Measurements from ENCODE around the gene SCAMP5. TPM values are rescaled to one million over a fixed set of nuclear protein-coding genes. Genes with fewer than 3 reads are reported as not detected.
A peak's percentile ranks its signal among the peaks of the same experiment; 100 is the strongest.

SCAMP5 gene
- total RNA-seq, 5 donors from 2014 or later (not counting 1 experiment from before 2014, with no cell fraction given): 0.26 to 8.2 (median 0.51) TPM

GRCh38 chr15:75067123-75067830 is 71.9 kb downstream of the SCAMP5 start:
- no peaks in the 10 kb centered on the region for H3K36me3 Mint-ChIP-seq
- H3K4me3 ChIP-seq (ENCODE audit: control insufficient read depth in 1 of 2, extremely low read depth in 1 of 2, low read length in 1 of 2): no peak overlapping the region
- no peaks in the 10 kb centered on the region for H3K9me3 ChIP-seq
- H3K27me3 Mint-ChIP-seq: peaks cover 3 to 5% of the 10 kb centered on the region in 2 donors
- WGBS (ENCODE audit: insufficient coverage): no CpG with 5 or more reads among the region's 3 CpGs
- ATAC-seq (replicated peaks in 1 of 4) (peak; percentile 52 to 80 (median 62)), DNase-seq (peak in 5 of 35 experiments; percentile 13 to 56 (median 27))
- H3K4me3 Mint-ChIP-seq: peak overlapping the region; percentile 0 to 41 (median 4)
- H3K27ac ChIP-seq (ENCODE audit: low read length): no peak overlapping the region
- ChIA-PET CTCF (no interaction called here), POLR2A (no interaction called here)
- H3K4me1 Mint-ChIP-seq: peaks cover 29 to 43% (median 31%) of the 10 kb centered on the region in 3 donors
- no peaks in the 10 kb centered on the region for H3K9me3 Mint-ChIP-seq
- peaks cover 0 to 29% of the 10 kb centered on the region in 2 experiments for H3K4me1 ChIP-seq (ENCODE audit: control insufficient read depth in 1 of 2, extremely low read depth in 1 of 2, insufficient read depth in 2 of 2, low read length in 2 of 2)
- H3K27ac Mint-ChIP-seq: peak overlapping the region; percentile 17 to 72
- H3K27me3 ChIP-seq (replicated peaks in 1 of 2; ENCODE audit: control insufficient read depth in 2 of 2, extremely low read depth in 1 of 2, insufficient read depth in 2 of 2, low read length in 1 of 2): peaks cover 0 to 6% of the 10 kb centered on the region in 2 experiments
- no peaks in the 10 kb centered on the region for H3K36me3 ChIP-seq (ENCODE audit: control insufficient read depth in 2 of 2, extremely low read depth in 1 of 2, insufficient read depth in 1 of 2, low read length in 1 of 2)

- Histone ChIP-seq H3K9me3 (no peaks in the 10 kb centered on the region), H3K4me1 (ENCODE audit: control insufficient read depth in 1 of 2, extremely low read depth in 1 of 2, insufficient read depth in 2 of 2, low read length in 2 of 2) (peaks cover 0 to 29% of the 10 kb centered on the region in 2 experiments)
- CTCF ChIA-PET: no interaction called here
Observed at GRCh38 chr15:75068748-75069147, 73.4 kb downstream of the SCAMP5 start.

GRCh38 chr15:75069301-75069925 is 74.0 kb downstream of the SCAMP5 start:
- Mint-ChIP-seq H3K27me3 (peaks cover 3 to 8% of the 10 kb centered on the region in 2 donors), H3K36me3 (no peaks in the 10 kb centered on the region), H3K27ac (no peak overlapping the region), H3K4me1 (peaks cover 29 to 43% (median 31%) of the 10 kb centered on the region in 3 donors), H3K9me3 (no peaks in the 10 kb centered on the region), H3K4me3 (no peak overlapping the region)
- POLR2A ChIA-PET: interaction anchor here in 1 of 2 donors (0.5 kb wide), 1 partner anchor 127 kb away, joined by 4 read pairs; no protein-coding TSS in a partner anchor
- CTCF ChIA-PET: no interaction called here
- DNase-seq (peak in 1 of 35 experiments; percentile 41), ATAC-seq (replicated peaks in 1 of 4) (peak in 1 of 4 experiments; percentile 18)
- no peaks in the 10 kb centered on the region for H3K9me3 ChIP-seq
- no peak overlapping the region for H3K27ac ChIP-seq (ENCODE audit: low read length)
- no peaks in the 10 kb centered on the region for H3K36me3 ChIP-seq (ENCODE audit: control insufficient read depth in 2 of 2, extremely low read depth in 1 of 2, insufficient read depth in 1 of 2, low read length in 1 of 2)
- 53% methylated on average over 4 of the region's 8 CpGs for WGBS (ENCODE audit: insufficient coverage)
- H3K4me3 ChIP-seq (ENCODE audit: control insufficient read depth in 1 of 2, extremely low read depth in 1 of 2, low read length in 1 of 2): no peak overlapping the region
- H3K27me3 ChIP-seq (replicated peaks in 1 of 2; ENCODE audit: control insufficient read depth in 2 of 2, extremely low read depth in 1 of 2, insufficient read depth in 2 of 2, low read length in 1 of 2): peaks cover 0 to 6% of the 10 kb centered on the region in 2 experiments
- H3K4me1 ChIP-seq (ENCODE audit: control insufficient read depth in 1 of 2, extremely low read depth in 1 of 2, insufficient read depth in 2 of 2, low read length in 2 of 2): peaks cover 0 to 29% of the 10 kb centered on the region in 2 experiments

More at GRCh38 chr15:75068748-75069147, 73.4 kb downstream of the SCAMP5 start:
- DNase-seq (no peak), ATAC-seq (replicated peaks in 1 of 4) (no peak)
- POLR2A ChIA-PET: no interaction called here
- peaks cover 29 to 43% (median 31%) of the 10 kb centered on the region in 3 donors for H3K4me1 Mint-ChIP-seq
- H3K27ac ChIP-seq (ENCODE audit: low read length): no peak overlapping the region
- no peak overlapping the region for H3K4me3 ChIP-seq (ENCODE audit: control insufficient read depth in 1 of 2, extremely low read depth in 1 of 2, low read length in 1 of 2)
- no peaks in the 10 kb centered on the region for H3K9me3 Mint-ChIP-seq
- no peaks in the 10 kb centered on the region for H3K36me3 Mint-ChIP-seq
- no peaks in the 10 kb centered on the region for H3K36me3 ChIP-seq (ENCODE audit: control insufficient read depth in 2 of 2, extremely low read depth in 1 of 2, insufficient read depth in 1 of 2, low read length in 1 of 2)
- H3K27me3 Mint-ChIP-seq: peaks cover 3 to 8% of the 10 kb centered on the region in 2 donors
- H3K27me3 ChIP-seq (replicated peaks in 1 of 2; ENCODE audit: control insufficient read depth in 2 of 2, extremely low read depth in 1 of 2, insufficient read depth in 2 of 2, low read length in 1 of 2): peaks cover 0 to 6% of the 10 kb centered on the region in 2 experiments
- no peak overlapping the region for H3K27ac Mint-ChIP-seq
- no peak overlapping the region for H3K4me3 Mint-ChIP-seq

- Histone ChIP-seq H3K4me3 (ENCODE audit: control insufficient read depth in 1 of 2, extremely low read depth in 1 of 2, low read length in 1 of 2) (no peak overlapping the region), H3K9me3 (no peaks in the 10 kb centered on the region), H3K4me1 (ENCODE audit: control insufficient read depth in 1 of 2, extremely low read depth in 1 of 2, insufficient read depth in 2 of 2, low read length in 2 of 2) (peaks cover 0 to 25% of the 10 kb centered on the region in 2 experiments), H3K27ac (ENCODE audit: low read length) (no peak overlapping the region), H3K36me3 (ENCODE audit: control insufficient read depth in 2 of 2, extremely low read depth in 1 of 2, insufficient read depth in 1 of 2, low read length in 1 of 2) (no peaks in the 10 kb centered on the region), H3K27me3 (replicated peaks in 1 of 2; ENCODE audit: control insufficient read depth in 2 of 2, extremely low read depth in 1 of 2, insufficient read depth in 2 of 2, low read length in 1 of 2) (peaks cover 0 to 6% of the 10 kb centered on the region in 2 experiments)
- H3K36me3 Mint-ChIP-seq: peaks cover 4% of the 10 kb centered on the region
- H3K27ac Mint-ChIP-seq: no peak overlapping the region
- peaks cover 3 to 8% of the 10 kb centered on the region in 2 donors for H3K27me3 Mint-ChIP-seq
- DNase-seq: no peak
- H3K4me1 Mint-ChIP-seq: peaks cover 21 to 34% (median 23%) of the 10 kb centered on the region in 3 donors
- H3K9me3 Mint-ChIP-seq: peaks cover 3 to 5% (median 4%) of the 10 kb centered on the region in 3 donors
- H3K4me3 Mint-ChIP-seq: no peak overlapping the region
- ATAC-seq (replicated peaks in 1 of 4): no peak
- WGBS (ENCODE audit: insufficient coverage): 100% methylated on average over 2 of the region's 4 CpGs
- POLR2A ChIA-PET: no interaction called here
- CTCF ChIA-PET: no interaction called here
Observed at GRCh38 chr15:75070674-75071073, 75.3 kb downstream of the SCAMP5 start.

Other genes with a start within 250 kb of the SCAMP5 start
- gene CYP1A2, start 246.7 kb upstream of the SCAMP5 start, total RNA-seq: not detected
- 100 to 1,000 TPM; 198 to 296 (median 271) TPM for gene CSK, start 213.5 kb upstream of the SCAMP5 start, total RNA-seq
- 1 to 10 TPM in 1 of 5 donors, under 1 TPM in 4; 0.42 to 1.6 (median 0.44) TPM for gene LMAN1L, start 182.7 kb upstream of the SCAMP5 start, total RNA-seq
- under 1 TPM in 3 of 5 donors, not detected in 2; 0.16 to 0.50 (median 0.26) TPM for gene CPLX3, start 168.9 kb upstream of the SCAMP5 start, total RNA-seq
- 100 to 1,000 TPM in 3 of 5 donors, 10 to 100 TPM in 2; 53.4 to 112 (median 101) TPM for gene ULK3, start 152.4 kb upstream of the SCAMP5 start, total RNA-seq
- gene SCAMP2, start 122.2 kb upstream of the SCAMP5 start, total RNA-seq: 100 to 1,000 TPM in 3 of 5 donors, 10 to 100 TPM in 2; 76.8 to 141 (median 134) TPM
- 10 to 100 TPM; 36.5 to 74.1 (median 66.1) TPM for gene MPI, start 105.5 kb upstream of the SCAMP5 start, total RNA-seq
- 100 to 1,000 TPM in 2 of 5 donors, 10 to 100 TPM in 3; 46.0 to 108 (median 96.6) TPM for gene FAM219B, start 88.7 kb upstream of the SCAMP5 start, total RNA-seq
- gene COX5A, start 57.5 kb upstream of the SCAMP5 start, total RNA-seq: 10 to 100 TPM; 58.5 to 83.1 (median 76.7) TPM
- gene RPP25, start 38.8 kb upstream of the SCAMP5 start, total RNA-seq: 1 to 10 TPM in 3 of 5 donors, under 1 TPM in 2; 0.79 to 4.2 (median 2.8) TPM
- gene PPCDC, start 28.0 kb downstream of the SCAMP5 start, total RNA-seq: 10 to 100 TPM in 4 of 5 donors, 1 to 10 TPM in 1; 9.3 to 14.3 (median 11.8) TPM
- 10 to 100 TPM; 25.2 to 40.3 (median 37.8) TPM for gene C15orf39, start 206.3 kb downstream of the SCAMP5 start, total RNA-seq